ENCODE measurements around the gene ITPR1.

The ITPR1 gene

DNA sequence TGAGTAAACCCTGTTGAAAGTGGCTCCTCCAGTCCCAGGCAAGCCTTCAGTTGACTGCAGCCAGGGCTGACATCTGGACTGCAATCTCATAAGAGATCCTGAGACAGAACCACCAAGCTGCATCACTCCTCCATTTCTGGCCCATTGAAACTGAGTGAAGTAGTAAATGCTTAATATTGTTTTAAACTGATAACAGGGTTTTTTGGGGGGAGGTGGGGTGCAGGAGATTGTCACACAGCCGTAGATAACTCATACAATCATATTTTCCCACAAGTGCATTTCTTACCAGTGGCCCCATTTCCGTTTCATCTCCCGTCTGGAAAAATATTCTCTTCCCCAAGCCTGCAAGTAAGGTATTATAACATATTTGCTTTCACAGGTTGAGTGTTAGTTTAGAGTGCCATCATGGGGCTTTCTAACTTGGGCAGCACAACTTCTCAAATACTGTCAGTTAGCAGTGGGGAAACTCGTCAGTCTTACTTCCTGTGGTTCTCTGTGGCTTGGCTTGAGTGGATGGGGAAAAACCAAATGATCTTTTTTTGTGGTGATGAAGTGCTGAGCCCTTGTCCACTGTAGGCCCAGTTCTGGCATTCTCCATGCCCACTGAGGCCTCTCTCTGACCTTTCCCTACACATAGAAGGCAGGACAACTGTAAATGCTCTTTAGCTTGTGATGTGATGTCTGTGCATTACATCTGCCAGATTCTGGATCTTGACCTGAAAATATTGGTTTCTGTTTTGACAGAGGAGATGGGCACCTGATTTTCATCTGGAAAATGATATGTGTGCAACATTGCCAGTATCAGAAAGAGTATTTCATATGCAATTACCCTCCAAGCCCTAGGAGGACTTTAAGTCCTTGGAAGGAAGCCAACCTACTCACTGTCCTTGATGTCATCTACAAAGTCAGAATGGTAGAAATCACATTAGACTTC, 396.0 kb downstream of the ITPR1 start:
- no peak for DNase-seq (ENCODE audit: low read depth in 2 of 2)

DNA sequence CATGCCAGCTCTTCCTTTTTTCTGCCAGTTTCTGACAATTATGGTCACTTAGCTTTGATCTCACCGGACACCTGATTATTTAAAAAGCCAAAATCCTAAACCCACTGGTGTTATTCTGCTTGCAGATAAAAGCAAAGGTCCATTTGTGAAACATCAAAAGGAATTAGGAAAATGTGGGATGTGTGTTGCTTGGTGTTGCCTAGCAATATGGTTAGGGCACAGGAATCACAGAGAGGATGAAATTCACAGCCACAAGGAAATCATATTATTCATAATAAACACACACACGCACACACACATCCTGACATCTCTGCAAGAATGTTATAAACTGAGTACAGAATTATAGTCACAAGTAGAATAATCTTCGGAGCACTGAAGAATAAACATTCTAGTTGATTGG, 396.7 kb downstream of the ITPR1 start:
- DNase-seq (ENCODE audit: low read depth in 2 of 2): no peak

DNA sequence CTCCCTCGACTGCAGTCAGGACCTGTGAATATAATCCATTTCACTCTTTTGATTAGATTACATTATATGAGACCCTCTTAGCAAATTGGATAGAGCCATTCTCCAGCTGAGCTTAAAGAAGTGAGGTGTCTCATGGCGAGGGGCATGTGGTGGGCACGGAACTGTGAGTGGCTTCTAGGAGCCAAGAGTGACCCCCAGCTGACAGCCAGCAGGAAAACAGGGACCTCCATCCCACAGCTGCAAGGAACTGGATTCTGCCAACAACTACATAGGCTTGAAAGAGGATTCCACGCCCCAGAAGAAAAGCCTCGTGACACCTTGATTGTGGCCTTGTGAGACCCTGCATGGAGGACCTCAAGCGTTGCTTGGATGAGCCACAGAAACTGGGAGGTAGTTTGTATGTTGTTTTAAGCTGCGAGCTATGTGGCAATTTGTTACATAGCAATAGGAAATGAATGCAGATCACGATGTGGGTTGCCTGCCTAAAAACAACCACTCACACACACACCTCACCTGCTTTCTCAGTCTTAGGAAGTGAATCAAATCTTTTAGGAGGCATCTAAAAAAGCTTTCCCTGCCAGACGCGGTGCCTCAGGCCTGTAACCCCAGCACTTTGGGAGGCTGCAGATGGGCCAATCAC, 401.9 kb downstream of the ITPR1 start:
- DNase-seq (ENCODE audit: low read depth in 2 of 2): no peak

DNA sequence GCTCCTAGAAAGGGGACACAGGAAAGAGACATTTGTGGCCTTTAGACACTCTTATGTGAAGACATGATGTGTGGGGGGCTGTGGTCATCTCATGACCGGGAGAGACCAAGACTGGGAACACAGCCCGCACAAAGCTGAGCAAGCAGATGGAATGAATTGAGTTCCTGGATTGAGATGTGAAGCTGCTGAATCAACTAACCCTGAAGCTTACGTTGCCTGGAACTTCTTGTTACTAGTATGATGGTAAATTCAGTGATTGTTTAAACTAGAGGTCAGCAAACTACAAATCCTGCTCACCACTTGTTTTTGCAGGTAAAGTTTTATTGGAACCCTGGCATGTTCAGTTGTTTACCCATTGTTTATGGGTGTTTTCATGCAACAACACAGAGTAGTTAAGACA, 402.7 kb downstream of the ITPR1 start:
- no peak for DNase-seq (ENCODE audit: low read depth in 2 of 2)

All from activated CD8-positive, alpha-beta memory T cell treated with anti-CD3 and anti-CD28 coated beads for 4 hours (primary cell).